ENCODE data around the gene SLMAP.
A peak's percentile ranks its signal among the peaks of the same experiment; 100 is the strongest.

Gene SLMAP

DNA sequence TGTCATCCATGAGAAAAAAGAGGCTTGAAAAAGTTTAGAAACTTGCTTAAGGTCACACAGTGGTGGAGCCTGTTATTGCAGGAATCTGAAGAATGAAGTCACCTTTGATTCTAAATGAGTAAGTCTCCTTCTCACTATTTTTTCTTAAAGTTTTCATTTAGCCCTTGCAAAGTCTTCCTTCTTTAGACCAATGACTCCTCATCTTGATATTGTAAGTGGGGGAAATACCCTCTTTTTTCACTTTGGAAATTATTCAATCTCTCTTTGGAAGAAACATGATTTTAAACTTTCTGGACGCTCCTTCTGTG, 787 bp upstream of the SLMAP start:
- peak; percentile 55 for DNase-seq

DNA sequence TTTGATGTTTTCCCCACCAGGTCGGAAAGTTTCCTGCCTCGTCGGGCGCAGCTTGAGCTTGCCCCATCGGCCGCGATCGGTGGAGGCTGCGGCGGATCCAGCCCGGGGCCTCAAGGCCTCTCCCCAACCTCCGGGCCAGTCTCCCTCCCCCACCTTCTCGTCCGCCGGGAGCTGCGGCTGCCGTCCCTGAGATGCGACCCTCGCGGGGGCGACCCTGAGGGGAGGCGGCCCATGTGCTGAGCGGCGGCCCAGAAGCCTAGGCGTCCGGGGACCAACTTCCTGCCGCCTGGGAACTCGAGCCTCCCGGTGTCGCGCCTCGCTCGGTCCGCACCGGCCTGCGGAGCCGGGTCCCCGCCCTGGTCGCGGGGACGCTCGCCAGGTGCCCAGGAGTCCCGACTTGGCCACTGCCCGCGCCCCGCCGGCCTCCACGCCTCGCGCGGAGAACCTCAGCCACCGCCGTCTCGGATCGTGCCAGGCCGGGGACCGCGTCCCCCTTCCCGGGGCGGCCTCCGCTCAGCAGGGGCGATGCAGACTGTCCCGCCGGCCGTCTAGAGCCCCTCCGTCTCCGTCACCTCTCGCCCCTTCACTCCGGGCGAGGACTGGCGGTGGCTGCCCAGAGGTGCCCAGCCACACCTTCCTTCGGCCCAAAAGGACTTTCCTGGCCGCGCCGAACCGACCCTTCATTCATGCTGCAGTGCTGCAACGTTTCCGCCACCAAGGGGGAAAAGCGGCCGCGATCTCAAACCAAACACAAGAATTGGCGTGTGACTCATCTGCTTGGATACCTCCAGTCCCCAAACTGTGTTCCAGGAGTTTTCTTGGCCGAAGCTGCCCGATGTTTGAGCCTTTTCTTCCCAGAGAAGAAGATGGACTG, 656 bp downstream of the SLMAP start:
- peak; percentile 77 for DNase-seq

DNA sequence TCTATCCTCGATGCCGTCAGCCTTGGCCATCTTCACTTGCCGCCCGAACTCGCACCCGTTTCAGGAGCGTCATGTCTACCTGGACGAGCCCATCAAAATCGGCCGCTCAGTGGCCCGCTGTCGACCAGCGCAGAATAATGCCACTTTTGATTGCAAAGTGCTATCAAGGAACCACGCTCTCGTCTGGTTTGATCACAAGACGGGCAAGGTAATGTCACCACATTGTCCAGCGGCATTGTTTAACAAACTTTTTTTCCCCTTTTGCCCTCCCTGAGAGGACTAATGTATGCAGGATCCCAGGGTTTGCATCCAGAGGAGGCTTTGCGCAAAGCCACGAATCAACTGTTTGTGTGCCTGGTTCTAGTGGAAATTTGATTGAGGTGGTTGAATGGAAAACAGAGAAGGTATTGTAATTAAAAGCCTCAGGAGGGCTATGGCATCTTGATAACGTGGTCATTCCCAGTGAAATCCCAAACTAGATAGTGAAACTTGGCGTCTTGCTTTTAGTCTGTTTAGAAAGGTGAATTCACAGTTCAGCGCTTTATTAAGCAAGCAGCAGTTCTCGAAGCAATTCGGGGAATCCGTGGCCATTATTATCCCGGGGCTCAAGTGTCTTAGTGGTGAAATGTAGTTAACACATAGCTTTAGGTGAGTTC, 1.7 kb downstream of the SLMAP start:
- DNase-seq, result no peak

DNA sequence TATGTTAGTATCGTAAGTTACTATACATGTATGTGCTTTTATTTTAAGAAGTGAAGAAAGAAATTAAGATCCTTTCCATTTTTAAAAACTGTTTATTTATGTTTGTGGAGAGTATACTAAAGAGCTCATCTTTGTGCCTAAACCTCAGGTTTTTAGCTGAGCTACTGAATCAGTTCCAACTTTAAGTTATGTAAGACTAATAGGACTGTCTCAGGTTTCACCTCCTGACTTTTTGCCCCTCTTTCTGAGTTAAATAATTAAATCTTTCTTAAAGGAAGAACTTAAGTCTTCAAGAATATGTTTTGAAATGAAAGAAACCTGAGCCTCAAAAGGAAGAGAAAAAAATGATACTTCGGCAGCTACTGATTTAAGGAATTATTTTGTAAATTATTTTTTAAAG, 2.6 kb downstream of the SLMAP start:
- no peak for DNase-seq

DNA sequence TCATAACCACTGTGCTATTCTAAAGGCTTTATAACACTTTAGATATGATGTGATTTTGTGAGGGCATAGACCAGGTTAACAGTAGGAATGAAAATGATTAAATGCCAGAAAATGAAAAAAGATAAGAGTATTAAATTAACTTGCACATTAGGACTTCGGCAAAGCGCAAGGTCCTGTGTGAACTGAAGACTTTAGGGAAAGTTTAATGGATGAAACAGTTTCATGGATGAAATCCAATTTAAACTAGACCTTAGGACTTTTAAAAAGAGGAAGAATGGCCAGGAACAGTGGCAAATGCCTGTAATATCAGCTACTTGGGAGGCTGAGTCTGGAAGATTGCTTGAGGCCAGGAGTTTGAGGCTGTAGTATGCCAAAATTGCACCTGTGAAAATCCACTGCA, 8.7 kb downstream of the SLMAP start:
- DNase-seq, result no peak

DNA sequence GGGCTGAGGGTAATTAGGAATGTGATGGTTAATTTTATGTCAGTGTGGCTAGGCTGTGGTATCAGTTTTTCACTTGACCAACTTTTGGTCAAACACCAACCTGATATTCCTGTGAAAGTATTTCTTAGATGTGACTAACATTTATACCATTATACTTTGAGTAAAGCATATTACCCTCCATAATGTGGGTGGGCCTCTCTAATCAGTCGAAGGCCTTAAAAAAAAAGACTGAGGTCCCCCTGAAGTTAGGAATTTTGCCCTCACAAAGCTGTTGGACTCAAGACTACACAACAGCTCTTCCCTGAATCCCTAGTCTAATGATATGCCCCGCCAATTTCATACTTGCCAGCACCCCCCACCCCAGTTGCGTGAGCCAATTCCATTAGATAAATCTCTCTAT, 12.5 kb downstream of the SLMAP start:
- DNase-seq, result no peak

DNA sequence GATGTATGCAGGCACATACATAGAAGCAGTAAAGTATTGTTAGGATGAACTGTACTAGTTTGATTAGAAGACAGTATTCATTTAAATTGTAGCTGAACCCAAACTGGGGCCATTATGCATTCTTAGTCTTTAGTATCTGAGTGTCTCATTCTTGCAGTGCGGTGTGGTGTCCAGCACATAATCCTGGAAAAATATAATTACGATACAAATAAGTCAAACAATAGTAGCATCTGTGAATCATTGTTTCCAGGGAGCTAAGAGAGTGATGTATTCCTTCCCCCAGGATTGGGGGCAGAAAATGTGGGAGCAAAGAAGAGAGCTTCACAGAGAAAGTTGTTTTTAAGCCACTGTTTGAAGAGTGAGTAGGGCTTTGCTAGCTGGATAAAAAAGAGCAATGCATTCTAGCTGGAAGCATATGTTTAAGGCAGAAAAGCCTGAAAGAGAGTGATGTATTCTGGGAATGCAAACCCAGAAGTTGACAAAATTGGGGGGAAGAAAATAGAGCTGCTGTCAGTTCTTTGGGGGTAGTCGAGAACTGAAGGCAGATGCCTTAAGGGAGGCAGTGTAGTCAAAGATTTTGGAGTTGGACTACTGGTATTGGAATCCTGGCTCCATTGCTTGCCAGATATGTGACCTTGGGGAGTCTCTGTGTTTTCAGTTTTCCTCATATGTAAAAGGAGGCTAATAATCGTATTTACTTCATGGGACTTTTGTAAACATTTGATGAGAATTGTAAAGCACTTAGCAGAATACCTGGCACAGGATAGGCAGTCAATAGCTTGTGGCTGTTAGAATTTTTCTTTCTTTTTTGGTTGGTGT, 14.1 kb downstream of the SLMAP start:
- DNase-seq, result no peak

DNA sequence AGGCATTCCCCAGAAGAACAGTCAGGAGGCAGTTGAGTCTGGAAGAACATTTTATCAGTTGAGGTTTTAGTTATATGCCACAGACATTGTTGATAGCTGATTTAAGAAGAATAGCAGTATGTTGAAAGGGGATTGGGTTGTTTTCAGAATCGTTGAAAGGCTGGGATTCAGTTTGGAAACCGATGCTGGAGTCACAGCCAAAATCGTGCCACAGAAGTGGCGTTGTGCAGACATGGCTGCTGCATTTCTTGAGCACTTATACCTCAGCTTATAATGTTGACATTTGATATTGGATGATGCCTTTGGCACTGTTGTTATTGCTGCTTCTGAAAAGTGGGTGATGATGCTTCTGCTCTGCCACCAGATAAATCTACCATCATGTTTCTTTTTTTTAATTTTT, 16.1 kb downstream of the SLMAP start:
- no peak for DNase-seq

DNA sequence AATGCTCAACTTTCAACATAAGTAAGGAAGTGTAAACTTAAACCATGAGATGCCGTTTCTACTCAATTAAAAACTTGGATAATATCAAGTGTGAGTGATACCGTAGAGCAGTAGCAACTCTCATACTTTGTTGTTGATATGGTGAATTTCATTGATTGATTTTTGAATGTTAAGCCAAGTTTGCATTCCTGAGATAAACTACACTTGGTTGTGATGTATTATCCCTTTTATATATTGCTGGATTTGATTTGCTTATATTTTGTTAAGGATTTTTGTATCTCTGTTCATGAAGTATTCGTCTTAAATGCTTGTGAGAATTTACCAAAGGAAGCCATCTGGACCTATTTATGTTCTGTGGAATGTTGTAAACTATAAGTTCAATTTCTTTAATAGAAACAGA, 21.7 kb downstream of the SLMAP start:
- DNase-seq, result peak; percentile 47

DNA sequence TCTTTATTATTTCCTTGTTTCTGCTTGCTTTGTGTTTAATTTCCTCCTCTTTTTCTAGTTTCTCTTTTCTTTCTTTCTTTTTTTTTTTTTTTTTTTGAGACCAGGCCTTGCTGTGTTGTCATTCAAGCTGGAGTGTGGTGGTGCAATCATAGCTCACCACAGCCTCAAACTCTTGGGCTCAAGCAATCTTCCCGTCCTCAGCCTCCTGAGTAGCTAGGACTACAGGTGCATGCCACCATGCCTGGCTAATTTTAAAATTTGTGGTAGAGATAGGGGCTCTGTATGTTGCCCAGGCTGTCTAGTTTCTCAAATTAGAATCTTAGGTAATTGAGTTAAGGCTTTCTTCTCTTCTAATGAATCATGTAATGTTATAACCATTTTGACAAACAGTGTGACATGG, 22.4 kb downstream of the SLMAP start:
- no peak for DNase-seq

DNA sequence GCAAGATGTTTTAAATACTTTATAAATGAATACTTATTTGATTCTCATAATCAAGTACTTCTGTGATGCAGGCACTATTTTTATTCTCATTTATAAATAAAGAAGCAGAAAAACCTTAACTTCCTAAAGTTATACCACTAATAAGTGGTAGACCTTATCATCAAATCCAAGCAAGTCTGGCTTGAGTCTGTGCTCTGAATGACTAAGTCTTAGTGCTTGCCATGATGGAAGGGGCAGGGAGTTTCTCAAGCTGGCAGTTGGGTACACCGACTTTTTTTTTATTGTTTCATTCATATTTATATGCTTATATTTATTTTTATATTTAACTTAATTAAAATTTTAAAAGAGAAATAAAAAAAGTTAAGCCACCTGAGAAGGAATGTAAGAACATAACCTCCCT, 23.6 kb downstream of the SLMAP start:
- no peak for DNase-seq

DNA sequence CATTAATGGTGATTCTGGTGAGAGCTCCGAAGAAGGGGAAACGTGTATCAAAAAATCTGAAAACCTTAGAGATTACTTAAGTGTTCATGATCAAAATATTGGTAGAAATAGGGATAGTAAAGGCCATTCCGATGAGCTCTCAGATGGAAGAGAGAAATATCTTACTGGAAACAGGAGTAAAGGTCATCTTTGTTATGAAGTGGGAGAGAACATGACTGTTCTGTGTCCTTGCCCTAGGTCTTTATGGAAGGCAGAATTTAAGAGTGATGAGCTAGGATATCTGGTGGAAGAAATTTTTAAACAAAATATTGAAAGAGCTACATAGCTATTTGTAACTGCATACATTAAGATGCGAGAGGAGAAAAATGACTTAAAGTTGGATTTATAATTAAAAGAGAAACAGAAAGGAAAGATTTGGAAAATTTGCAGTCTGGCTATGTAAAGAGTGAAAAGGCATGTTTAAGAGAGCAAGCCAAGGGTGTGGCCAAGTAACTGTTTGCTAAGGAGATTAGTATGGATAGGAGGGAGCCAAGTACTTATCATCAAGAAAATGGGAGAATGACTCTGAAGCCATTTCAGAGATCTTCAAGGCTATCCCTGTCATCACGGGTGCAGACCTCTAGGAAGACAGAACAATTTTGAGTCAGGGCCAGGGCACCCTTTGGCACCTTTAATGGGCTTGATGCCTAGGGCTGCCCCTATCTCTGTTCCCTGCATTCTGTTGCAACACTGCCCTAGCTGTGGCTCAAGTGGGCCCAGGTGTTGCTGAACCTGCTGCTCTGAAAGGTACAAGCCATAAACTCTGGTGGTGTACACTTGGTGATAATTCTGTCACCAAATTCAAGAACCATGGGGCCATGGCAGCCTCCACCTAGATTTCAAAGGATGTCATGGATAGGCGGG, 27.3 kb downstream of the SLMAP start:
- no peak for DNase-seq

DNA sequence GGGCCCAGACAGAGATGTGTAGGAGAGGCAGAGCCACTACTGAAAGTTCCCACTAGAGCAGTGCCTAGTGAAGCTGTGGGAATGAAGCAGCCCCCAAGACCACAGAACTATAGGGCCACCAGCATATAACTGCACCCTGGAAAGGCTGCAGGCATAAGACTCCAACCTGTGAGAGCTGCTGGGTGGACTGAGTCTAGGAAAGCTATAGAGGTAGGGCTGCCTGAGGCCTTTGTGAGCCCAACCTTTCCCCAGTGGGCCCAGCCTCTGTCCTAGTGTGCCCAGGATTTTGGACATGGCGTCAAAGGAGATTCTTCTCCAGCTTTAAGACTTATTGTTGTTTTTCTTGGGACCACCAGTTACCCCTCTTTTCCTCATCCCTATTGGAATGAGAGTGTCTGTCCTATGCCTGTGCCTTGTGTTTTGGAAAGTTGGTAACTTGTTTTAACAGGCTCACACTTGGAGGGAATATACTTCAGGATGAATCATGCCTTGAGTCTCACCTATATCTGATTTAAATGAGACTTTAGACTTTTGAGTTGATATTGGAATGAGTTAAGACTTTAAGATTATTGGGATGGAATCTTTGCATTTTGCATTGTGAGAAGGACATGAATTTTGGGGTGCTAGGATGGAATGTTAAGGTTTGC, 28.1 kb downstream of the SLMAP start:
- no peak for DNase-seq

DNA sequence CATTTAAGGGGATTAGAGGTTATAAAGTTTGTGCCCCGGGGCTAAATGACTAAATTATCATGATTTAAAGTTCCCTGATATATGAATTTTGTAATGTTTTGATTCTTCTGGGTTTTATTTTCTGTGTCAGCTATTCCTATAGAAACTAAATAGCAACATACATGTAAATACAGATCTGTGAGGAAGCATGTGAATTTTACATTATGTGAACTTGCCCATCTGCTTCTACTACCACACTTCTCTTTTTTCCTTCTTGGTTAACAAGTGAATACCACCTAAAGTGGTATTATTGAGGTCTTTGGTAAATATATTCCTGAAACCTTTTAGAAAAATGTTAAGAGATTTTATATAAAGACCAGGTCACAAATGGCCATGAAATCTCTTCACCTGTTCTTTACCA, 29.3 kb downstream of the SLMAP start:
- no peak for DNase-seq

DNA sequence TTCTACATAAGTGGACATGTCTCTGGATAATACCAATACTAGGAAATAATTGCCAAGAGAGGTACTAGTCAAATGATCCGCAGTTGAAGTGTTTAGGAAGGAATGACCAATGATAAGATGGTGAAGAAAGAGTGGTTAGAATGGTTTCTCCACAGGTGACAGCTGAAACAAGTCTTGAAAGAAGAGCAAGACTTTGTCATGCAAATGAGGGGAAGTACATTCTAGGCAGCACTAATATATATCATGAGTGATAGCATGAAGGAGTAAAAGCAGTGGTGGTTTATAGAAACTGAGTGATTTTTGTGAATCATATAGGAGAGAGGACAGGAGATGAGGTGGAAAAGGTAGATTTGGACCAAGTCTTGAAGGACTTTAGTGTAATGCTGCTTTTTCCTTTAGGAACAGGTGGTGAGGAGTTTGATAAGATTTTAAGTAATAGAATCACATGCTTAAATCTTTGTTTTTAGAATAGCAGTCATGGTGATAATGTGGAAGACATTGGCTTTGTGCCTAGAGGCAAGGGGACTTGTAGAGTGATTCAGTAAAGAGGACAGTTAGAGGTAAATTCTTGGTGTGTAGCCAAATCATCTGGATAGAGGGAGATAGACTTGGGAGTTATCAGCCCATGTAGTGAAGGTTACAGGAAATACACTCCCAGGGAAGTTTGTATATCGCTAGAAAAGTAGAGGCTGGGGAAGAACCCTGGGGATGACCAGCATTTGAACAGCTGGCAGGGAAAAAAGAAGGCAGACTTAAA, 31.9 kb downstream of the SLMAP start:
- DNase-seq, result peak; percentile 46

DNA sequence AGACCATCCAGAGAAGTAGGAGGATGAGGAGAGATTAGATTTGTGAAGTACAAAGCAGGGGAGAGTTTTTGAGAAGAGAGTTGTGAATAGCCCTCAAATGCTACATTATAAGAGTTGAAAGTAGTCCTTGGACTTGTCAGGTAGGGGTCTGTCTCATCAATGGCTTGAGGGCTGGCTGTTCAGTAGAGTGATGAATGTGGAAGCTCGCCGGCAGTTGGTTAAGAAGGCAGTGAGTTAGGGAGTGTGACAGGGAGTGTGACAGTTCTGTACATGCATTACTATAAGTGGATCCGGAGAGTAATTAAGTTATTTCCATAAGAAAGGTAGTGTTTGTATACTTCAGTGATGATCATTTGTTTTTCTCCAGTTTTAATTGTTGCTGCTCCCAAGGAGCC, 32.5 kb downstream of the SLMAP start:
- DNase-seq, result no peak

DNA sequence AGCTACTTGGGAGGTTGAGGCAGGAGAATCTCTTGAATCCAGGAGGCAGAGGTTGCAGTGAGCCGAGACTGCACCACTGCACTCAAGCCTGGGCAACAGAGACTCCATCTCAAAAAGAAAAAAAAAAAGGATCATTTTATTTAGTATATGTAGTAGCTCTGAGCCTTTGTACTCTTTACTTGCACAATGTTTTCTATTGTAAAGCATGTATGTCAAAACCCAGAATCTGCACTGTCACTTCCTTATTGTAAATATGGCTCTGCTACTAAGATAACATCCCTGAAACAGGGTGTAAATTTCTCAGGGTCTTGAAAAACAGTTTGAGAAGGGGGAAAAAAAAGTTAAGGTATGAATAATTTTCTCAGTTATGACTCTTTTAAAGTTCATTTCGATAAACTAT, 35.1 kb downstream of the SLMAP start:
- DNase-seq, result no peak

DNA sequence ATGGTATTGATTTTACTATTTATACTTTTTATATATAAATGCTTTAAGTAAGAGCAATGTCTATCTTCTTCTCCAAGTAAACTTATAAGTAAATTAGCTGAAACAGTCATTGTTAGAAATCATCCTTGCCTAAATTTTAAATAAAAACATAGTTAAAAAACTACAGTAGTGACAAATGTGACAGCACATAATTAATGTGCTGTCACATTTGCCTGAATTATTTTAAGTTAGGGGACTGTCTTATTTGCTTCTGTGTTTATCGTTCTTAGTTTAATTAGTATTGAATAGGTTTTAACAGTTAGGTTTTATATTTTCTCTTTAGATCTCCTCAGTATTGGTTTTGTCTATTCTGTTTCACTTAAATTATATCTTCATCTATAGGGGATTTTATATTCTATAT, 36.1 kb downstream of the SLMAP start:
- no peak for DNase-seq

DNA sequence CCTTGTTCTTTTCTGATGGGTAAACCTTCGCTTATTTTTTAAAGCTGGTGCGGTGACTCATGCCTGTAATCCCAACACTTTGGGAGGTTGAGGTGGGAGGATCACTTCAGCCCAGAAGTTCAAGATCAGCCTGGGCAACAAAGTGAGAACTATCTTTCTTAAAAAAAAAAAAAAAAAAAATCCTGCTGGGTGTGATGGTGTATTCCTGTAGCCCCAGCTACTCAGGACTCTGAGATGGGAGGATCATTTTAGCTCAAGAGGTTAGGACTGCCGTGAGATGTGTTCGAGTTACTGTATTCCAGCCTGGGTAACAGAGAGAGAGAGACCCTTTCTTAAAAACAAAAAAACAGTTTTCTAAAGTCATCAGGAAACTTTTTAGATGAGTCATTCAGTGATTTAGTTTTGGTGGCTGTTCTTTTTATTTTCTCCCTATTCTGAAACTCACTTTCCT, 37.7 kb downstream of the SLMAP start:
- DNase-seq, result peak; percentile 14

DNA sequence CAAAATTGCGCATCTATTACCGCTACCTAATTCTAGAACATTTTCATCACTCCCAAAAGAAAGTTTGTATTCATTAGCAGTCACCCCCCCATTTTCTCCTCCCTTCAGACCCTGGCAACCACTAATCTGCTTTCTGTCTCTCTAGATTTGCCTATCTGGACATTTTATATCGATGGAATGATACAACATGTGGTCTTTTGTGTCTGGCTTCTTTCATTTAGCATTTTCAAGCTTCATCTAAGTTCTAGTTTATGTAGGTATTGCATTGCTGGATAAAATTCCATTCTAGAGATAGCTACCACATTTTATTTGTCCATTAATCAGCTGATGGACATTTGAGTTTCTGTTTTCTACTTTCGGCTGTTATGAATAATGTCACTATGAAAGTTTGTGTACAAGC, 38.4 kb downstream of the SLMAP start:
- DNase-seq, result no peak

DNA sequence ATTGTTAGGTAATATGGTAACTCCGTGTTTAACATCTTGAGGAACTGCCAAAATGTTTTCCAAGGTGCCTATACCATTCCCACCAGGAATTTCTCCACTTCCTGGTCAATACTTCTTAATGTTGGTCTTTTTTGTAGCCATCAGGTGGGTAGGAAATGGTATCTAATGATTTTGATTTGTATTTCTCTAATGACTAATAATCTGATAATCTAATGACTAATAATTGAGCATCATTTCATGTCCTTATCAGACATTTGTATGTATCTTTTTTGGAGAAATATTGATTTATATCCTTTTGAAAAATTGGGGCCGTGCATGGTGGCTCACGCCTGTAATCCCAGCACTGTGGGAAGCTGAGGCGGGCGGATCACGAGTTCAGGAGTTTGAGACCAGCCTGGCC, 38.8 kb downstream of the SLMAP start:
- no peak for DNase-seq

DNA sequence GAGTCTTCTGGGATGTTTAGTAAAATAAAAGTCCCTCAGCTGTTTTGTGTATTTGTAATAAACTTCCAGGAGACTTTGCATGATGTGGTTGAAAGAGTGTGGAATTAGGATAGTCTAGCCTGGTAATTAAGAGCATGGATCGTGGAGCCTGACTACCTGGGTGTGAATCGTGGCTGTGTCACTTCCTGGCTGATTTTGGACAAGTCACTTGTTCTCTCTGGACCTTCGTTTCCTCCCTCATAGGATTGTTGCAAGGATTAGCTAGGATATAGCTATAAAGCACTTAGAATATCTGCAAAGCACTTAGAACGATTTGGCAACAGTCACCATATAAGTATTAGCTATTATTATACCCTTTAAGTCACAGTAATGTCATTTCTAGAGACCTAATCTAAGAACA, 40.2 kb downstream of the SLMAP start:
- peak; percentile 45 for DNase-seq
